Measurements from ENCODE around the gene ZCWPW2.

- TF ChIP-seq CTCF (IDR thresholded peaks at IDR 0.05) (no peak), POLR2A (IDR thresholded peaks at IDR 0.05) (no peak)
These were observed 13.3 kb upstream of the ZCWPW2 start for GRCh38 chr3:28335246-28335645.

Measured in lower leg skin (tissue), 3 donors.